PFSK-1 (cell line): ENCODE measurements around the gene ATXN1.

Experiments used
- FOXP2 ChIP-seq: optimal IDR thresholded peaks from 2 replicates; pipeline ENCODE3; 2011; ENCODE audit warnings: borderline replicate concordance, control low read depth, inconsistent platforms; ENCODE audit not compliant: insufficient read depth; ENCODE audit errors: extremely low read length, extremely low read depth
- POLR2AphosphoS5 ChIP-seq: IDR thresholded peaks from 2 replicates; pipeline ENCODE4 v1.6.1; 2012; ENCODE audit warnings: low read depth, mild to moderate bottlenecking, control low read depth, low read length, moderate library complexity
- REST ChIP-seq, 2 experiments: IDR thresholded peaks; 2 replicates each; pipeline versions ENCODE4 v1.6.1 to v1.8.0; 2011 to 2012; ENCODE audit warnings: low read depth in 2 of 2, low read length in 2 of 2, control low read depth in 1 of 2, inconsistent platforms in 1 of 2, mild to moderate bottlenecking in 1 of 2, moderate library complexity in 1 of 2; ENCODE audit not compliant: insufficient read depth in 1 of 2
- SIN3A ChIP-seq: IDR thresholded peaks from 2 replicates; pipeline ENCODE4 v1.6.1; 2012; ENCODE audit warnings: mild to moderate bottlenecking, low read length, moderate library complexity, borderline replicate concordance; ENCODE audit not compliant: insufficient read depth
- TAF1 ChIP-seq: IDR thresholded peaks from 2 replicates; pipeline ENCODE4 v1.6.1; 2012; ENCODE audit warnings: low read length, control low read depth, borderline replicate concordance; ENCODE audit not compliant: insufficient read depth

The ATXN1 gene

GRCh38 chr6:16578695-16579285 lies 182.5 kb downstream of the ATXN1 start:
- TF ChIP-seq REST (IDR thresholded peaks at IDR 0.05; ENCODE audit: insufficient read depth in 1 of 2, low read depth in 2 of 2, low read length in 2 of 2) (no peak), TAF1 (no peak), SIN3A (no peak), POLR2AphosphoS5 (no peak)

GRCh38 chr6:16576451-16577368 lies 184.6 kb downstream of the ATXN1 start:
- TF ChIP-seq POLR2AphosphoS5 (no peak), SIN3A (no peak), TAF1 (no peak), FOXP2 (no peak), REST (IDR thresholded peaks at IDR 0.05; ENCODE audit: insufficient read depth in 1 of 2, low read depth in 2 of 2, low read length in 2 of 2) (no peak)

GRCh38 chr6:16575655-16576054 lies 185.6 kb downstream of the ATXN1 start:
- TF ChIP-seq SIN3A (no peak), FOXP2 (no peak), POLR2AphosphoS5 (no peak), REST (IDR thresholded peaks at IDR 0.05; ENCODE audit: insufficient read depth in 1 of 2, low read depth in 2 of 2, low read length in 2 of 2) (no peak), TAF1 (no peak)

- TF ChIP-seq FOXP2 = no peak
- TF ChIP-seq POLR2AphosphoS5 = no peak
- no peak for TF ChIP-seq SIN3A
- no peak for TF ChIP-seq TAF1
- no peak for TF ChIP-seq REST (IDR thresholded peaks at IDR 0.05; ENCODE audit: insufficient read depth in 1 of 2, low read depth in 2 of 2, low read length in 2 of 2)
Measured at GRCh38 chr6:16572943-16573342, 188.3 kb downstream of the ATXN1 start.
